ENCODE data around the gene LDAF1.
A peak's percentile ranks its signal among the peaks of the same experiment; 100 is the strongest.
"Not testable (repeated sequence)": the region's sequence is repeated elsewhere in the genome, so short reads cannot be mapped to it uniquely, and the experiment has no call there.

The LDAF1 gene

GRCh38 chr16:21158208-21159110 lies at the start of gene LDAF1:
TSS of gene LDAF1 (plus strand) at chr16:21158674. CDS start at chr16:21161183, 2,509 bp downstream.
- peak; percentile 52 for DNase-seq (ENCODE audit: low read depth, low spot score)

DNA sequence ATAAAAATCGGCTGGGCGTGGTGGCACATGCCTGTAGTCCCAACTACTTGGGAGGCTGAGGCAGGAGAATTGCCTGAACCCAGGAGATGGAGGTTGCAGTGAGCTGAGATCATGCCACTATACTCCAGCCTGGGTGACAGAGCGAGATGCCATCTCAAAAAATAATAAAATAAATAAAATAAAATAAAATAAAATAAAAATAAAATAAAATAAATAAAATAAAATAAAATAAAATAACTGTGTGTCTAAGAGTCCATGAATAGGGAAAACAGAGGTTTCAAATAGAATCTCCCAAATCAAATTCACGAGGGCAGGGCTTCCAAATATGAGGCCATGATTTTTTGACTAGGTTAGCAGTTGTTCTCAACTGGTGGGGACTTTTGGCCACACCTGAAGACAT lies 42.9 kb upstream of the LDAF1 start:
- not testable (repeated sequence) for DNase-seq (ENCODE audit: low read depth, low spot score)

DNA sequence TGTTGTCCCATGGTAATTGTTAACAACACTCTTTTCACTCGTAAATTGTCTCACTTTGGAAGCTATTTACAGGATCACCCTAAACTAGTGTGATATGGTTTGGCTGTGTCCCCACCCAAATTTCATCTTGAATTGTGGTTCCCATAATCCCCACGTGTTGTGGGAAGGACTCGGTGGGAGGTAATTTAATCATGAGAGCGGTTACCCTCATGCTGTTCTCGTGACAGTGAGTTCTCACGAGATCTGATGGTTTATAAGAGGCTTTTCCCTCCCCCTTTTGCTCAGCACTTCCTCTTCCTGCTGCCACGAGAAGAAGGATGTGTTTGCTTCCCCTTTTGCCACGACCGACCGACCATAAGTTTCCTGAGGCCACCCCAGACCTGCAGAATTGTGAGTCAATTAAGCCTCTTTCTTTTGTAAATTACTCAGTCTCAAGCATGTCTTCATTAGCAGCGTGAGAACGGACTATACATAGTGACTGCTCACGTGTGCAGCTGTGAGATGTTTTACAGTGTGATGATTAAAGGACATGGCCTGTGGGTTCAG lies 42.3 kb upstream of the LDAF1 start:
- DNase-seq (ENCODE audit: low read depth, low spot score) = no peak

GRCh38 chr16:21117567-21117966 lies 40.9 kb upstream of the LDAF1 start:
- DNase-seq (ENCODE audit: low read depth, low spot score) = no peak

- no peak for DNase-seq (ENCODE audit: low read depth, low spot score)
Measured at GRCh38 chr16:21120976-21121520, 37.4 kb upstream of the LDAF1 start.

DNA sequence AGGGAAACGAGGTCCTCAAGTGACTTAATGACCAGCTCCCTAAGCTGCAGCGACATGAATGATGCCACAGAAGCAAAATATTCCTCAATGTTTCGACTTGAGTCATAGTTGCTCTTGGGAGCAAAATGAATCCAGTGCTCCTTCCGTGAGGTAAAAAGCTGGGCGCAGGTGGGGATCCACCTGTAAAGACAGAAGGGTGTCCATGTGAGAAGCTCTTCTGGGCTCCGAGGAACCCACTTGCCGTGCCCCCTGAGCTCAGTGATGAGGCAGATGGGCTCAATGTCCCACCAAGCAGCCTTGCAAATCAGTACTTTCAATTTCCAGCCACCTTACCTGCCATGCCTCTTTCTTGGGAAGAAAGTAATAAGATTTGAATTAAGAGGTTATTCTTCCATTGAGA lies 33.3 kb upstream of the LDAF1 start:
- DNase-seq (ENCODE audit: low read depth, low spot score) = no peak

- no peak for DNase-seq (ENCODE audit: low read depth, low spot score)
Measured at GRCh38 chr16:21126518-21126917, 32.0 kb upstream of the LDAF1 start.

DNA sequence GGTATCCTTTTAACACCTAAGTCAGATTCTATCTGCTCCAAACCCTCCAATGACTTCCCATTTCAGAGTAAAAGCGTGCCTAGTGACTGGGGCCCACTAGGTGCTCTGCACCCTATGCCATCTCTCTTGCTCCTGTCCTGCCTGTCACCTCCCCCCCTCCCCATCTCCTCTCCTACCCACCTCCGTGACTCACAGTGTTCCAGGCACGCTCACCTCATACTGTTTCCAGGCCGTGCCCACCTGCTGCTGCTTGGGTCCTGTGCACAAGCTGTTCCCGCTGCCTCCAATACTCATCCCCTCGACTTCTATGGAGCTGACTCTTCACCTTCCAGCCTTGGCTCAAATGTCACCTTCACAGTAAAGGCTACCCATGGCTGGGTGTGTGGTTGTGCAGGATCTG lies 29.5 kb upstream of the LDAF1 start:
- DNase-seq (ENCODE audit: low read depth, low spot score) = no peak

- DNase-seq (ENCODE audit: low read depth, low spot score) = no peak
Measured at GRCh38 chr16:21130811-21131210, 27.7 kb upstream of the LDAF1 start.

DNA sequence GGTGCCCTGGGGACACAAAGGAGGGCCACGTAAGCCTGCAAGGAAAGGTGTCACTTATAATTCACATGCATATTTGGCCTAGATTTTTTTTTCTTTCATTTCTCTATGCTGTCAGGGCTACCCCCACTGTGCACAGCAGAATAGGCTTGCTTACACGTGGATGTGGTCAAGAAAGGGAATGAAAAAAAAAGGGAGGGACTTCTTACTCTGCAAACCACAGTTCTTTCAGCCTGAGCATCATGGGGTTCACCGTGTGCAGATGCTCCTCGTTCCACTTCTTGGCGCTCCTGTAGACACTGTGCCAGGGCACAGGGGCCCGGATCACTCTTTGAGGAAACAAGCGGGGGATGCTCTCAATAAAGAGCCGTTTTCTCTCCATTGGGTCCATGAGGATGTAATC lies 24.4 kb upstream of the LDAF1 start:
- DNase-seq (ENCODE audit: low read depth, low spot score) = no peak

- DNase-seq (ENCODE audit: low read depth, low spot score) = no peak
Measured at GRCh38 chr16:21145738-21146137, 12.7 kb upstream of the LDAF1 start.

- DNase-seq (ENCODE audit: low read depth, low spot score) = no peak
Measured at GRCh38 chr16:21150375-21151001, 8.0 kb upstream of the LDAF1 start, which contains the start of gene DNAH3. TSS of gene DNAH3 (minus strand) at chr16:21150846. CDS start at chr16:21150319, 527 bp downstream.

- DNase-seq (ENCODE audit: low read depth, low spot score) = not testable (repeated sequence)
Measured at GRCh38 chr16:21152160-21153030, 6.1 kb upstream of the LDAF1 start.

GRCh38 chr16:21153124-21153729 lies 5.2 kb upstream of the LDAF1 start:
- DNase-seq (ENCODE audit: low read depth, low spot score) = not testable (repeated sequence)

- DNase-seq (ENCODE audit: low read depth, low spot score) = not testable (repeated sequence)
Measured at GRCh38 chr16:21156011-21156410, 2.5 kb upstream of the LDAF1 start.

- DNase-seq (ENCODE audit: low read depth, low spot score) = no peak
Measured at GRCh38 chr16:21156767-21157467, 1.6 kb upstream of the LDAF1 start.

- DNase-seq (ENCODE audit: low read depth, low spot score) = no peak
Measured at GRCh38 chr16:21157632-21158031, 842 bp upstream of the LDAF1 start.

DNA sequence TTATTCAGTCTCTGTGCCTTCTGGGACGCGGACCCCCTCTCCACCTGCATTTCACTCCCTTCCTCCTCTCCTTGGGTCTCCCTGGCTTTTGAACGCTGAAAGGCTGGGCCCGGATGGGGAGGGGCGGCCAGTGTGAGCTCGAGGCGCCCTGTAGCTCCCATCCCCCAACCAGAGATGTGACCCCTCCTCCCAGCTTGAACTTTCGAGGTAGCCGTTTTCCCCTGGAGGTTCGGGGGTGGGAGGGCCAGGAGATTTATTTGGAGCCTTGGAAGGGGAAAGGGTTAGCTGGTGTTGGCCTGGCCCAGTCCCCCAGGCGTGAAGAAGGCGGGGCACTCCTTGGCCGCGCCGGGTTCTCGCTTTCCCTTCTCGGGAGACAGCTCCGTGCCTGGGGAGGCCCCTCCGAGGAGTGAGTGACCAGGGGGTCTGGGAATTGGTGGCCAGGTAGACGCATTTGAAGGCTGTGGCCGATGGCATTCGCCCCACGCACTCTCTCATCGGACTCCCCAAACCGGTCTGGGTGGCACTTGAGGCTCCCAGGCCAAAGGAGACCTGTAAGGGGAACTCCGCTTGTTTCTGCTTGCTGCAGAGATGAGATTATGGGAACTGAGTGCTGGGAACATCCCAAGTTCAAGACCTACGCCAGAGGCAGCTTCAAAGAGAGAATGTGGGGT lies 942 bp downstream of the LDAF1 start:
- no peak for DNase-seq (ENCODE audit: low read depth, low spot score)

GRCh38 chr16:21160276-21160675 lies 1.8 kb downstream of the LDAF1 start:
- DNase-seq (ENCODE audit: low read depth, low spot score) = no peak

- no peak for DNase-seq (ENCODE audit: low read depth, low spot score)
Measured at GRCh38 chr16:21161211-21161610, 2.7 kb downstream of the LDAF1 start.

Data from activated CD4-positive, CD25-positive, alpha-beta regulatory T cell treated with anti-CD3 and anti-CD28 coated beads, Interleukin-2, amount 50 U/mL, for 16 hours (primary cell).